ENCODE data around the gene MTR.

MTR gene

DNA sequence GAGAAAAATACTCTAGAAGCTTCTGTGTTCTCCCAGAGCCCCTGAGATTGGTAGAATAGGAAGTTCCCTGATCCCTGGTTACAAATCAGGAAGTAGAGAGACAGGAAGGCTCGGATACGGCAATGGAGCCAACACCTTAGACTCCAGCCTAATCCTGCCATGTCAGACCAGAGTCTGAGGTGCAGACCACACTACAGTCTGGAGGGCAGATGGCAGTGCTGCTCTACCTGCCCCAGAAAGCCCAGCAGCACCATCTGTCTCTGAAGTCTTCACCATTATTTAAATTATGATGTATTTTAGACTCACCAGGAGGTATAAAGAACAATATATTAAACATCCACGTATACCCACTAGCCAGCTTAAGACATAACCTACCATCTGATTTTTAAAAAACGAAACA lies 93.0 kb downstream of the MTR start:
- Histone ChIP-seq H3K4me2 (ENCODE audit: low read depth, low read length, poor library complexity, severe bottlenecking) (no peak overlapping the region), H3K36me3 (ENCODE audit: low read length) (peaks cover 10% of the 10 kb centered on the region; the same call in 1 of the 2 replicates), H3K9ac (ENCODE audit: low read length) (no peak overlapping the region), H3K4me3 (ENCODE audit: insufficient read depth, low read length, poor library complexity, severe bottlenecking) (no peak overlapping the region), H3K9me2 (replicated peaks; ENCODE audit: insufficient read depth, low read length) (no peaks in the 10 kb centered on the region), H4K20me1 (ENCODE audit: low read depth, low read length) (no peaks in the 10 kb centered on the region), H2AFZ (ENCODE audit: low read depth, low read length, severe bottlenecking) (no peak overlapping the region), H3K79me2 (ENCODE audit: insufficient read depth, low read length) (no peaks in the 10 kb centered on the region), H3K27ac (ENCODE audit: low read depth, low read length) (no peak overlapping the region), H3K27me3 (ENCODE audit: low read length) (no peaks in the 10 kb centered on the region), H3F3A (ENCODE audit: insufficient read depth) (no peaks in the 10 kb centered on the region), H3K9me3 (ENCODE audit: insufficient read depth, low read length) (no peaks in the 10 kb centered on the region)
- TF ChIP-seq CTCF (IDR thresholded peaks at IDR 0.05; ENCODE audit: insufficient read depth, low read length, poor library complexity, severe bottlenecking) (no peak), EZH2phosphoT487 (conservative IDR thresholded peaks at IDR 0.05; ENCODE audit: low read length) (no peak)

DNA sequence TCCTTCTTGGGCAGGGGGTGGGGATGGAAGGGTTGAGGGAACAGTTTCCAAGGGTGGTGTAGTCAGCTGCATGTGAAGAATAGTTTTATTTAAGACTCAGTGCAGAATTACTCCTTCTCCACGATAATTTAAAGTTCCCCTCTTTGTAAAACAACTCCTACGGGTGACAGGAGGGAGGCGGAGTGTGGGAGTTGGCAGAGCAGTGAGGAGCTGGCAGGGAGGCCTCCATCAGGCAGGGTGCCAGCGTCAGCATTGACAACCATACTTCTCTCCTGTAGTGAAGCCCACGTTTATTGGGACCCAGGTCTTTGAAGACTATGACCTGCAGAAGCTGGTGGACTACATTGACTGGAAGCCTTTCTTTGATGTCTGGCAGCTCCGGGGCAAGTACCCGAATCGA lies 93.8 kb downstream of the MTR start:
- Histone ChIP-seq H3F3A (ENCODE audit: insufficient read depth) (no peaks in the 10 kb centered on the region), H3K27me3 (ENCODE audit: low read length) (no peaks in the 10 kb centered on the region), H3K36me3 (ENCODE audit: low read length) (peaks cover 10% of the 10 kb centered on the region; the same call in 1 of the 2 replicates), H3K9me2 (replicated peaks; ENCODE audit: insufficient read depth, low read length) (no peaks in the 10 kb centered on the region), H3K4me3 (ENCODE audit: insufficient read depth, low read length, poor library complexity, severe bottlenecking) (no peak overlapping the region), H3K79me2 (ENCODE audit: insufficient read depth, low read length) (no peaks in the 10 kb centered on the region), H3K9me3 (ENCODE audit: insufficient read depth, low read length) (no peaks in the 10 kb centered on the region), H3K27ac (ENCODE audit: low read depth, low read length) (no peak overlapping the region), H3K4me2 (ENCODE audit: low read depth, low read length, poor library complexity, severe bottlenecking) (no peak overlapping the region), H2AFZ (ENCODE audit: low read depth, low read length, severe bottlenecking) (no peak overlapping the region), H4K20me1 (ENCODE audit: low read depth, low read length) (no peaks in the 10 kb centered on the region), H3K9ac (ENCODE audit: low read length) (no peak overlapping the region)
- TF ChIP-seq EZH2phosphoT487 (conservative IDR thresholded peaks at IDR 0.05; ENCODE audit: low read length), result no peak
- TF ChIP-seq CTCF (IDR thresholded peaks at IDR 0.05; ENCODE audit: insufficient read depth, low read length, poor library complexity, severe bottlenecking), result no peak

DNA sequence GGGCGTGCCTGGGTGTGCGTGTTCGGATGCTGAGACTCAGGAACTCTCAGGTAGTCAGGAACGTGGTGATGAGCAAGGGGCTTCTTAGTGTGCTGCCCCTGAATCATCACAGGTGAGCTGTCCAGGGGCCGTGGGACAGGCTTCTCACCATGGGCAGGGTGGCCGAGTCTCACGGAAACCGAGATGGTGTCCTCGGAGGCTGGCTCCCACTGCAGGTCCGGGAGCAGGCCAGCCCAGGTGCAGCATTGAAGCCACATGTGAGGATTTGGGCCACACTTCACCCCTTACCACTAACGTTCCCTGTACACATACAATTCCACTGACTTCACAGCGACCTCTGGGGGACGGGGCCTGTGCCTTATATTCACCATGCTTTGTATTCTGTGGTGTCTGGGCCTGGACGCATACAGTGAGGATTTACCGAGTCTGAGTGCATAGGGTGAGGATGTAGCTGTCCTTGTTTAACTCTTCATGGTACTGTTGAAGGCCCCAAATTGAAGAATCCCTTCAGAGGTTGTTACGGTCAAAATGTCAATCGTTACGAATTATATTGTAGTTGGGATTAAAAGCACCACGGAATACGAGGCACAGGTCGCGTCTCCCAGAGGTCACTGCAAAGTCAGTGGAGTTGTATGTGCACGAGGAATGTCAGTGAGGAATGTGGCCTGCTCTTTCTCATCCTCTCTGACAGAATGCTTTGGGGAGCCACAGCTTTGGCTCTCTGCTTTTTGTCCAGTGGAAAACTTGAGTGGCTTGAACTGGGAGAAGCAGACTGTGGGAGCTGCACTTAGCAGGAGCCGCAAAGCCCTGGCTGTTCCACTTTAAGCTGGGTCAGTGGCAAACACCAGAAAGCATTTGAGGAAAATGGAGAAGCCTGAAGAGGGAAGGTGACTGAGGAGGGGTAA lies 95.3 kb downstream of the MTR start:
- H3K27me3 ChIP-seq (ENCODE audit: low read length), result no peaks in the 10 kb centered on the region
- H3K27ac ChIP-seq (ENCODE audit: low read depth, low read length), result no peak overlapping the region
- H3K4me3 ChIP-seq (ENCODE audit: insufficient read depth, low read length, poor library complexity, severe bottlenecking), result no peak overlapping the region
- H3K9ac ChIP-seq (ENCODE audit: low read length), result no peak overlapping the region
- no peak for TF ChIP-seq CTCF (IDR thresholded peaks at IDR 0.05; ENCODE audit: insufficient read depth, low read length, poor library complexity, severe bottlenecking)
- no peak for TF ChIP-seq EZH2phosphoT487 (conservative IDR thresholded peaks at IDR 0.05; ENCODE audit: low read length)
- H3K9me2 ChIP-seq (replicated peaks; ENCODE audit: insufficient read depth, low read length), result no peaks in the 10 kb centered on the region
- no peak overlapping the region for H2AFZ ChIP-seq (ENCODE audit: low read depth, low read length, severe bottlenecking)
- no peaks in the 10 kb centered on the region for H3K79me2 ChIP-seq (ENCODE audit: insufficient read depth, low read length)
- no peaks in the 10 kb centered on the region for H3K9me3 ChIP-seq (ENCODE audit: insufficient read depth, low read length)
- H4K20me1 ChIP-seq (ENCODE audit: low read depth, low read length), result no peaks in the 10 kb centered on the region
- no peaks in the 10 kb centered on the region for H3F3A ChIP-seq (ENCODE audit: insufficient read depth)
- no peak overlapping the region for H3K4me2 ChIP-seq (ENCODE audit: low read depth, low read length, poor library complexity, severe bottlenecking)
- peaks cover 10% of the 10 kb centered on the region; the same call in 1 of the 2 replicates for H3K36me3 ChIP-seq (ENCODE audit: low read length)

Measured in SU-DHL-6 (cell line).